EH (cell line): ENCODE measurements around the gene PRPF39.
"Not testable (repeated sequence)": the region's sequence is repeated elsewhere in the genome, so short reads cannot be mapped to it uniquely, and the experiment has no call there.

Source experiments
- DNase-seq: peaks from one replicate; pipeline ENCODE4 v3.0.0-alpha.2; 2015; ENCODE audit warnings: low read depth

PRPF39 gene, protein sequence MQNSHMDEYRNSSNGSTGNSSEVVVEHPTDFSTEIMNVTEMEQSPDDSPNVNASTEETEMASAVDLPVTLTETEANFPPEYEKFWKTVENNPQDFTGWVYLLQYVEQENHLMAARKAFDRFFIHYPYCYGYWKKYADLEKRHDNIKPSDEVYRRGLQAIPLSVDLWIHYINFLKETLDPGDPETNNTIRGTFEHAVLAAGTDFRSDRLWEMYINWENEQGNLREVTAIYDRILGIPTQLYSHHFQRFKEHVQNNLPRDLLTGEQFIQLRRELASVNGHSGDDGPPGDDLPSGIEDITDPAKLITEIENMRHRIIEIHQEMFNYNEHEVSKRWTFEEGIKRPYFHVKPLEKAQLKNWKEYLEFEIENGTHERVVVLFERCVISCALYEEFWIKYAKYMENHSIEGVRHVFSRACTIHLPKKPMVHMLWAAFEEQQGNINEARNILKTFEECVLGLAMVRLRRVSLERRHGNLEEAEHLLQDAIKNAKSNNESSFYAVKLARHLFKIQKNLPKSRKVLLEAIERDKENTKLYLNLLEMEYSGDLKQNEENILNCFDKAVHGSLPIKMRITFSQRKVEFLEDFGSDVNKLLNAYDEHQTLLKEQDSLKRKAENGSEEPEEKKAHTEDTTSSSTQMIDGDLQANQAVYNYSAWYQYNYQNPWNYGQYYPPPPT

DNA sequence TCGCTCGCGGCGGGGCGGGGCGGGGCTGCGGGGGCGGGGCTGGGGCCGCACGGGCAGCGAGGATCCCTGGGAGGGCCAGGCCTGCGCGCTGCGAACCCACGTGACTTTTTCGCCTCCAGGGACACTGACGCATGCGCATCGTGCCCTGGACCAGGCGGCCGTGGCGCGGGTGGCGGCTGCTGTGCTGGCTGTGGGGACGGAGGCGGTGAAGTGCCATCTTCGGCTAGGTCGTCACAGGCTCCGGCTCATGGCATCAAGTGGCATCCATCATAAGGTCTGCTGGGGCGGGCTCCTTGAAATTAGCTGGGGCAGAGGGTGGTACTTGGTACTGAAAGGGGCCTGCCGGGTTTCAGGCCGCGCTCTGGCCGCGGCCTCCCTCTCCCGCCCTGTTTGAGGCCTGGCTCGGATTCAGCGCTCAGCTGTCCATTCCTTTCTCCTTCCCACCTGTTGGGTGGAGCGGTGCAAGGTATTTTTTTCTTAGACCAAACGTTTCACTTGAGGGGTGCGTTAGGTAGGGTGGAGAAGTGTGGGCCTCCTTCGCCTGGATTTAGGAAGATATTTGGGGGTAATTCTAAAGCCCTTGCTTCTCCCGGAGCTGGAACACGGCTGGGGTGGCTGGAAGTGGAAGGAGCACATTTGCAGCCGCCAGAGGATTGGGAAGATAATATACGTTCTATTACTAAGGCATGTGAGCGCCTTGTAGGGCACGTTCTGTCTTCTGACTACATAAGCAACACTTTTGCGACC lies at the start of gene PRPF39:
PRPF39 (plus strand) TSS at position 141 of the 747 bp plus-strand sequence. CDS start 11,124 bp downstream, outside the sequence.
- DNase-seq = peak; percentile 93

DNA sequence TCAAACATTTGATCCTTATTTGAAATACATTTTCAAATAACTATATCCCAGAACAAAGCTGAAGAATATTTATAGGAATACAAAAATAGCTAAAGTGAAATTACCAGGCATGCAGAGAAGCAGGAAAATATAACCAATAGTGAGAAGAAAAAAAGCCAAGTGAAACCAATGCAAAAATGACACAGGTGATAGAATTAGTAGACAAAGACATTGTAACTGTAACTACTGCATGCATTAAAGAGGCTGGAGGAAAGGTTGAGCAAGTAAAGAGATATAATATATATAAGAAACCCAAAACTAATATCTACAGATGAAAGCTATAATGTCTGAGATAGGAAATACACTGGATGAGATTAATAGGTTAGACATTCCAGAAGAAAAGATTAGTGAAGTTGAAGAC lies 49.2 kb upstream of the PRPF39 start:
- DNase-seq = no peak

DNA sequence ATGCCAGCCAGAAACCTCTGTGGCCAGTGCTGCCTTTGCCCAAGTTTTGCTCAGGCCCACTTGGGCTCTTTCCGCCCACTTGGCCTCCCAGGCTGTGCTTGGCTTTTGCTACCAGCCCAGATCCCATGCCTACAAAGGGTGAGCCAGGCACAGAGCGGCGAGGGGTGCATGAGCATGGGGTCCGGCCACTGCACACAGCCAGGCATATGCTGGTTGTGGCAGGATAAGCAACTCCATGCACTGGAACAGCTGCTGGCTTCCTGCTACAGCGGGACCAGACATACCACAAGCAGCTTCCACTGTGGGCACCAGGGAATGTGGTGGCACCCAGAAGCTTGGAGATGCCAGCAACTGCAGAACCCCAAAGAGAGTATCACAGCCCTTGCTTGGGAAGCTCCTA lies 45.7 kb upstream of the PRPF39 start:
- no peak for DNase-seq

DNA sequence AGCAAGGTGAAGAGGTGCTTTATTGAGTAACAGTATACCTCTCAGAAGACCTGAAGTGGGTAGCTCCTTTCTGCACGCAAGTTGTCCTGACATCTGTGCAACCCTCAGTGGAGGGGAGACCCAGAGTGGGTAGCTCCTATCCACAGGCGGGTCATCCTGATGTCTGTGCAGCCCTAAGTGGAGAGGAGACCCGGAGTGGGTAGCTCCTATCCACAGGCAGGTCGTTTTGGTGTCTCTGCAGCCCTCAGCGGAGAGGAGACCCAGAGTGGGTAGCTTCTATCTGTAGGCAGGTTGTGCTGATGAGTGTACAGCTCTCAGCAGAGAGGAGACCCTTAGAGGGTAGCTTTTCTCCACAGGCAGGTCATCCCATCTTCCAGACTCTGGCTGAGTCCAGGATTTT lies 45.1 kb upstream of the PRPF39 start:
- no peak for DNase-seq

DNA sequence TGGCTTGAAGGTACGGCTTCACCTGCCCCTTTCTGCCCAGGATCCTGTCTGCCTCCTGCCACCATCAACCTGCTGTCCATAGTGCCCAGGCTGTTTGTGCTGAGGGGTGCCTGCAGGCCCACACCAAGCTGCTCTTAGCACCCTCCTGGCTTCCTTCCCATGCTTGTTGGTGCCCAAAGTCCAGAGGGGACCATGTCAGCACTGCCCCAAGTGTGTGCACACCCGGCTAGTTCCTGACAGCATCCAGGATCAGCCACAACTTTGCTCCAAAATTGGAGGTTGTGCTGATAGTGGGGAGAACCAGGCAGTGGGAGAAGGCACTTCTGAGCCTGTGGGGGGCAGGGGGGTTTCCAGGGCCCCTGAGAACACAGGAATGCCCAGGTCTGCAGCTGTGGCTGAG lies 44.5 kb upstream of the PRPF39 start:
- no peak for DNase-seq

DNA sequence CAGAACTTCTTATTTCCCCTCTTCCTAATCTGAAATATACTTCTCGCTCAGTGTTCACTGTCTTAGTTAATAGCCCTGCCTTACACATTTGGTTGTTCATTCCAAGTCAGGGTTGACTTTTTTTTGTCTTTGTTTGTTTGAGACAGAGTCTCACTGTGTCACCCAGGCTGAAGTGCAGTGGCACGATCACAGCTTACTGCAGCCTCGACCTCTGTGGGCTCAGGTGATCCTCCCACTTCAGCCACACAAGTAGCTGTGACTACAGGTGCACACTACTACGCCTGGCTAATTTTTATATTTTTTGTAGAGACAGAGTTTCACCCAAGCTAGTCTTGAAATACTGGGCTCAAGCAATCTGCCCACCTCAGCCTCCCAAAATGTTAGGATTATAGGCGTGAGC lies 42.3 kb upstream of the PRPF39 start:
- no peak for DNase-seq

DNA sequence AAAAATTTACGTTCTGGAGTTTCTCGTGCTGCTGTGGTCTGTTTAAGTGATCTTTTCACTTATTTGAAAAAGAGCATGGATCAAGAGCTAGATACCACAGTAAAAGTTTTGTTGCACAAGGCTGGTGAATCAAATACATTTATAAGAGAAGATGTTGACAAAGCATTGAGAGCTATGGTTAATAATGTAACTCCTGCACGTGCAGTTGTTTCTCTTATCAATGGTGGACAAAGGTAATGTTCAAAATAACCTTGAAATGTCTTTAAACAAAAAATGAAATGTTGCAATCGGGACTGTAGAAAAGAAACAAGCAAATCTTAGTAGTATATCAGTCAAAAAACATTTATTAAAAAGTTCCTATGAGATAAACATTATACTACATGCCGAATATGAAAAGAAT lies 39.3 kb upstream of the PRPF39 start:
- DNase-seq = no peak

DNA sequence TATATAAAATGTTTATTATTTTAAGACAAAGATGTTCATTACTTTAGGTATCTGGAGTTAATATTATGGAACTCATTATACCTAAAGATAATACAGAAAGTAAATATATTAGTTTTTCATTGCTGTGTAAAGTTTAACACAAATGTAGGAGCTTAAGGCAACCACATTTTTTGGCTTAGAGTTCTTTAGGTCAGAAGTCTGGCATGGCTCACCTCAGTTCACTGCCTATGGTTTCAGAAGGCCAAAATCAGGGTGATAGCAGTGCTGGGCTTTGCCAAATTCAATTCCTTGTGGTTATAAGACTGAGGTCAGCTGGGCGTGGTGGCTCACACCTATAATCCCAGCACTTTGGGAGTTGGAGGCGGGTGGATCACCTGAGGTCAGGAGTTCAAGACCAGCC lies 35.5 kb upstream of the PRPF39 start:
- DNase-seq = no peak

DNA sequence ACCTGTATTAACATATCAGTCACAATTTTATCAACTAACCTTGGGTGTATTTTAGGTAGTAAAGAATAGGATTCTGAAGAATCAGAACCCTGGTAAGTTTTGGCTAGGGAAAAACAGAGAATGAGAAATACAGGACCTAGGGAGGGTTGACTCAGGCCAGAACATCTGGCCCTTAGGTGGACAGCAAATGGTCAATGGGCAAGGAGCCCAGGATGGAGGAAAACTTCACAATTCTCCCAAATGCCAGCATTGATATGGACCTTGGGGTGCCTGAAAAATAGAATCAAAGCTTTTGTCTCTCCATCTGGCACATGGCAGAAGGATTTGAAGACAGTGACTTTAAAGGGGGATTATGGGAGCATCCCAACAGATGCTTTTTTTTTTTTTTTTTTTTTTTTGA lies 32.7 kb upstream of the PRPF39 start:
- no peak for DNase-seq

DNA sequence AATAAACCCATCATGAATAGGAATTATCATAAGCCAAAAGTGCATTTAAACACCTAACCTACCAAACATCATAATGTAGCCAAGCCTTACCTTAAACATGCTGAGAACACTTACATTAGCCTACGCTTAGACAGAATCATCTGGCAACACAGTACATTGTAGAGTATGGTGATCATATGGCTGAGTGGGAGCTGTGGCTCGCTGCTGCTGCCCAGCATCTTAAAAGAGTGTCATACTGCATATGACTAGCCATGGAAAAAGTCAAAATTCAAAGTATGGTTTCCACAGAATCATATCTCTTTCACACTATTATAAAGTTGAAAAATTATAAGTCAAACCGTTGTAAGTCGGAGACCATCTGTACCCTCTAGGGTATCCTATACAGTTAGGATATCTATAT lies 32.0 kb upstream of the PRPF39 start:
- DNase-seq = no peak

DNA sequence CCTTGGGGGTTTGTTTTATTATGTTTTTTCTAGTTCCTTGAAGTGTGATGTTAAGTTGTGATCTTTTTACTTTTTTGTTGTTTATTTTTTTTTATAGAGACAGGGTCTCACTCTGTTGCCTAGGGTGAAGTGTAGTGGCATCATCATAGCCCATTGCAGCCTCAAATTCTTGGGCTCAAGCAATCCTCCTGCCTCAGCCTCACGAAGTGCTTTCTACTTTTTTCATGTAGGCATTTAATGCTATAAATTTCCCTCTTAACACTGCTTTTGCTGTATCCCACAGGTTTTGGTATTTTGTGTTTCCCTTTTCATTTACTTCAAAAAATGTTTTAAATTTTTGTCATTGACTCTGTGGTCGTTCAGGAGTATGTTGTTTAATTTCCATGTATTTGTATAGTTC lies 26.6 kb upstream of the PRPF39 start:
- DNase-seq = no peak

DNA sequence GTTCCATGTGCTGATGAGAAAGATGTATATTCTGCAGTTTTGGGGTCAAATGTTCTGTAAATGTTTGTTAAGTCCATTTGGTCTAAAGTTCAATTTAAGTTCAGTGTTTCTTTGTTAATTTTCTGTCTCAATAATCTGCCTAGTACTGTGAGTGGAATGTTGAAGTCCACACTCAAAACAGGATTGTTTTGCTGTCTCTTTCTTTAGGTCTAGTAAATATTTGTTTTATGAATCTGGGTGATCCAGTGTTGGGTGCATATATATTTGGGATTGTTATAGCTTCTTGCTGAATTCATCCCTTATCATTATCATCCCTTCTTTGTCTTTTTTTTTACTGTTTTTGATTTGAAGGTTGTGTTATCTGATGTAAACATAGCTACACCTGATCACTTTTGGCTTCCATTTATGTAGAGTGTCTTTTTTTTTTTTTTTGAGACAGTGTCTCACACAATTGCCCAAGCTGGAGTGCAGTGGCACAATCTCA lies 26.0 kb upstream of the PRPF39 start:
- no peak for DNase-seq

DNA sequence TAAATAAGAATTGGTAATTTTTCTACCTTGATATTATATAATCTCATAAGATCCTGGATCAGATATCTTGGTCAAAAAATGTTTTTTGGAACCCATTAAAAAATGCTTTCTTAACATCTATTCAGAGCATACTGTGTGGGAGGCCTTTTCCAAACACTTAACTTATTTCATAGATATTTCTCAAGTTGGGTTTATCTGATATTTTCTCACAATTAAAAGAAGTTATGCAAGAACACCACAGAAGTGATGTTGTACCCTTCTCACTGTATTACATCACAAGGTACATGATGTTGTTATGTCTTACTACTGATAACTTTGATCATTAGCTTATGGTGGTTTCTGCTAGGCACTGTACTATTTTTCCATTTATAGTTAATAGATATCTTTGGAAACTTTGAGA lies 23.4 kb upstream of the PRPF39 start:
- DNase-seq = no peak

DNA sequence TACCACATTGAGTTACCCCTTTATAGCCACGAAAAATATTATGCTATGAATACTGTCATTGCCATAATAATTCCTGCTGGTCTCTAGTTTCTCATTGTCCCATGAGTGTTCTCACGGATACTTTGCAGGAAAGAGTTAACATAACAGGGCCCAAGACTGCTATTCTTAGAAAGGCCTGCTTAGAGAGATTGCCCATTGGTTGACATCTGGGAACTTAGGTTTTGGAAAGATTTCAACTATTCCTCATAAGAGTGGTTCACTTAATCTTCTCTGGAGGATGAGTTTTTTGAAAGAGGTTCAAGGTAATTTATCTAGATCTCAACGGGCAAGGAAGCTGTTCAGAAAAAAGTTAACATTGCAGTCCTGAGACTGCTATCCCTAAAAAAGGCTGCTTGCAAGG lies 18.4 kb upstream of the PRPF39 start:
- DNase-seq = peak; percentile 36

DNA sequence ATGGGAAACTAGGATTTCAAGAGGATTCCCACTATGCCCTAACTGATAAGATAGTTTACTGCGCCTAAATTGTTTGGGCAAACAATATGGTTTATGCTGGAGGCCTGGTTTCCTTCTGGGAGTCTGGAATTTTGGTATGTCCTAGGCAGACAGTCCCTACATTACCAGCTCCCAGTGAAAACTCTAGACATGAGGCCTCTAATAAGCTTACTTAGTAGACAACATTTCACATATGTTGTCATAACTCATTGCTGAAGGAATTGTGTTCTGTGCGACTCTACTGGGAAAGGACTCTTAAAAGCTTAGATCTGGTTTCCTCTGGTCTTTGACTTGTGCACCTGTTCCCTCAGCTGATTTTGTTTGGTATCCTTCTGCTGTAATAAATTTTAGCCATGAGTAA lies 18.0 kb upstream of the PRPF39 start:
- DNase-seq = no peak

DNA sequence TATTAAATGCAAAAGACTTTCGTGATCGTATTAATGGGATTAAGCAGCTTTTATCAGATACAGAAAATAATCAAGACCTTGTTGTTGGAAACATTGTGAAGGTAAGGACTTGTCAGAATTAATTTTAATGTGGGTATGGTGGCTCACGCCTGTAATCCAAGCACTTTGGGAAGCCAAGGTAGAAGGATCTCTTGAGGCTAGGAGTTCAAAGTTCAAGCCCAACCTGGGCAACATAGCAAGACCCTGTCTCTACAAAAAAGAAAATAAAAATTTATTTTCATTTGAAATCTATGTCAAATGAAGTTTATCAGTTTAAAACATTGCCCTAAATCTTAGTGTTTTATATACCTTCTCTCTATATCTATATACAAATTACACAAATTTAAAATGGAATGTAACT lies 17.2 kb upstream of the PRPF39 start:
- DNase-seq = no peak

DNA sequence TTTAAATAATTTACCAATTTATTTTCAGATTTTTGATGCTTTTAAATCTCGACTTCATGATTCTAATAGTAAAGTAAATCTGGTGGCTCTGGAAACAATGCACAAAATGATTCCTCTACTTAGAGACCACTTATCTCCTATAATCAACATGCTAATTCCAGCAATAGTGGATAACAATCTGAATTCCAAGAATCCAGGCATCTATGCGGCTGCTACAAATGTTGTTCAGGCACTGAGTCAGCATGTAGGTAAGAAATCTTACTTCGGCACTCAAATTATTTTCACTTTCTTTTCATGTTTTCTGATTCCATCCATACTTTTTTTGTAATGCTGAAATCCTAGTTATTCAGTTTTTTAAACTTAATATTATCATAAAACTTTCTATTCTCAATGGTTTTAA lies 15.5 kb upstream of the PRPF39 start:
- DNase-seq = no peak

DNA sequence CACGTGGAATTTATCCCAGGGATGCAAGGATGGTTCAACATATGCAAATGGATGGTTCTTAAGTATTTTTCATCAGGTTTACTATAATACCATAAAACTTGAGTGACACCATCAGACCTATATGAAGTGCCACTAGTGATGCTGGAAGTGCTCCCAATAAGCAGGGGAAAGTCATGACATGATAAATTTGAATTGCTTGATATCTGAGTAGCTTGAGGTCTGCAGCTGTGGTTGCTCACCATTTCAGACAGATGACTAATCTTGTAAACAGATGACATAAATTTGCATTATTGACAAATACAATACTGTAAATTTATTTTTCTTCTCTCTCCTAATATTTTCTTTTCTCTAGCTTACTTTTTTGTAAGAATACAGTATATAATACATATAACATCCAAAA lies 13.7 kb upstream of the PRPF39 start:
- DNase-seq = peak; percentile 11

DNA sequence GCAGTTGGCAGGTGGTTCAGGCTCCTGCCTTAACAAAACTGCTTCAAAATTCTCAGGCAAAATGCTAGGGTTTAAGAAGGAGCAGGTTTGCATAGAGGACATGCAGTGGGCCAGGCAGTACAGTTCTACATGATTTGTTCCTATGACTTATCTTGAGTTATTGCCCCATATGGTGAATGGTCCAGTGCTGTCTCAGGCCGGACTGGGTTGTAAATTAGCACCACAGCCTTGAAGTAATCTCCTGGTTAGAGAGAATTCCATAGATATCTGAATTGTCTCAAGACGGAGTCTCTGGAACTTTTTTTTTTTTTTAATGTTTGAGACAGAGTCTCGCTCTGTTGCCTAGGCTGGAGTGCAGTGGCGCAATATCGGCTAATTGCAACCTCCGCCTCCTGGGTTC lies 11.8 kb upstream of the PRPF39 start:
- DNase-seq = no peak

DNA sequence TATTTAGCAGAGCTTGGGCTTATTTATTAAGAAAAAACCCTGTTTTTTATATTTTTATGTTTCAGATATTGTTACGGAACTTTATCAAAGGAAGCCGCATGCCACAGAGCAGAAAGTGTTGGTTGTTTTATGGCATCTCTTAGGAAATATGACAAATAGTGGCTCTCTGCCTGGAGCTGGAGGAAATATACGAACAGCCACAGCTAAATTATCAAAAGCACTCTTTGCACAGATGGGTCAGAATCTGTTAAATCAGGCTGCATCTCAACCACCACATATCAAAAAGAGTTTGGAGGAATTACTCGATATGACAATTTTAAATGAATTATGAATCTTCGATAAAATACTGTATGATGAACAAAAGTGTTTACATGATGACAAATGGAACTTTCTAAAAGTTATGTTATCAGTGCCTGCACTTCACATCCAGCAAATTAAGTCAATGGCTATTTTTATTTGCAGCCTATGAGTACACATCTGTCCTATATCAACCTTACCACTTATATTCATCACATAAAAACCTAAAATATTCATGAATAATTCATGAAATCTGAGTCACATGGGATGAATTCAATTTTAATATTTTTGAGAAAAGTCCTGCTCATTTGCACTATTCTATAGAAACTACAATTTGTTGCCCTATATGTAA lies 10.6 kb upstream of the PRPF39 start:
- no peak for DNase-seq

DNA sequence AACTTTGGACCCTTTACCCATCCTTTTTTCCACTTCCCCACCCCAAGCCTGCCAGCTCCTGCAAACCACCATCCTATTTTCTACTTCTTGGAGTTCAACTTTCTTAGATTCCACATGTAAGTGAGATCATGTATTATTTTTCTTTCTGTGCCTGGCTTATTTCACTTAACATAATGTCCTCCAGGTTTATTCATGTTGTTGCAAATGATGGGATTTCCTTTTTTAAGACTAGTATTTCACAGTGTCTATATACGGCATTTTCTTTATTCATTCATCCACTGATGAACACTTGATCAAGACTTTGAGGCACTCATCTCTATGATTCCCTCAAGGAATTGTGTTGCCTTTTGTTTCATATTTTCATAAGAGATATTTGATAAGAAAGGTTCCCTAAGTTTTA lies 5.6 kb upstream of the PRPF39 start:
- DNase-seq = no peak

DNA sequence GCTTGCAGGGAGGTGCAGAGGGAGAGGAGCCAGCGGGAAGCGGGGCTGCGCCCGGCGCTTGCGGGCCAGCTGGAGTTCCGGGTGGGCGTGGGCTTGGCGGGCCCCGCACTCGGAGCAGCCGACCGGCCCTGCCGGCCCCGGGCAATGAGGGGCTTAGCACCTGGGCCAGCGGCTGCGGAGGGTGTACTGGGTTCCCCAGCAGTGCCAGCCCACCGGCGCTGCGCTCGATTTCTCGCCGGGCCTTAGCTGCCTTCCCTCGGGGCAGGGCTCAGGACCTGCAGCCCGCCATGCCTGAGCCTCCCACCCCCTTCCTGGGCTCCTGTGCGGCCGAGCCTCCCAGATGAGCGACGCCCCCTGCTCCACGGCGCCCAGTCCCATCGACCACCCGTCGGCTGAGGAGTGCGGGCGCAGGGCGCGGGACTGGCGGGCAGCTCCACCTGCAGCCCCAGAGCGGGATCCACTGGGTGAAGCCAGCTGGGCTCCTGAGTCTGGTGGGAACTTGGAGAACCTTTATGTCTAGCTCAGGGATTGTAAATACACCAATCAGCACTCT lies 3.4 kb upstream of the PRPF39 start:
- not testable (repeated sequence) for DNase-seq
